Endothelial cell of umbilical vein (primary cell): ENCODE data around the gene NETO1.

Experiments used
- CTCF ChIP-seq, 2 donors: IDR thresholded peaks; 1 replicate in 1 of 2; 2 replicates in 1 of 2; pipeline ENCODE4 v1.5.1; 2011; ENCODE audit warnings: low read length in 2 of 2, mild to moderate bottlenecking in 2 of 2, moderate library complexity in 2 of 2, control low read depth in 1 of 2, inconsistent platforms in 1 of 2, low read depth in 1 of 2; ENCODE audit not compliant: insufficient read depth in 1 of 2; ENCODE audit errors: extremely low read depth in 1 of 2
- EZH2 ChIP-seq: IDR thresholded peaks from 2 replicates; pipeline ENCODE4 v1.6.1; 2012; ENCODE audit warnings: borderline replicate concordance, low read depth, mild to moderate bottlenecking, moderate library complexity, low read length, inconsistent platforms; ENCODE audit not compliant: severe bottlenecking
- MYC ChIP-seq: IDR thresholded peaks from one replicate; pipeline ENCODE4 v1.6.1; 2011; ENCODE audit warnings: mild to moderate bottlenecking, low read depth, low read length
- POLR2A ChIP-seq: IDR thresholded peaks from 2 replicates; pipeline ENCODE4 v1.6.1; 2012; ENCODE audit warnings: low read depth, mild to moderate bottlenecking, control low read depth, low read length
- POLR2AphosphoS5 ChIP-seq: IDR thresholded peaks from 2 replicates; pipeline ENCODE4 v1.6.1; 2012; ENCODE audit warnings: low read depth, mild to moderate bottlenecking, control low read depth, low read length, moderate library complexity; ENCODE audit not compliant: insufficient read depth

- TF ChIP-seq CTCF (IDR thresholded peaks at IDR 0.05; ENCODE audit: extremely low read depth in 1 of 2, insufficient read depth in 1 of 2, low read depth in 1 of 2, low read length in 2 of 2) (no peak), POLR2AphosphoS5 (no peak), POLR2A (no peak), MYC (no peak), EZH2 (no peak)
These were observed 24.0 kb downstream of the NETO1 start for GRCh38 chr18:72843743-72844142.
